ENCODE results near the gene SPATA31C2. TPM values are rescaled to one million over a fixed set of nuclear protein-coding genes. Genes with fewer than 3 reads are reported as not detected.

The SPATA31C2 gene
- total RNA-seq: not detected in 2 replicates

DNA sequence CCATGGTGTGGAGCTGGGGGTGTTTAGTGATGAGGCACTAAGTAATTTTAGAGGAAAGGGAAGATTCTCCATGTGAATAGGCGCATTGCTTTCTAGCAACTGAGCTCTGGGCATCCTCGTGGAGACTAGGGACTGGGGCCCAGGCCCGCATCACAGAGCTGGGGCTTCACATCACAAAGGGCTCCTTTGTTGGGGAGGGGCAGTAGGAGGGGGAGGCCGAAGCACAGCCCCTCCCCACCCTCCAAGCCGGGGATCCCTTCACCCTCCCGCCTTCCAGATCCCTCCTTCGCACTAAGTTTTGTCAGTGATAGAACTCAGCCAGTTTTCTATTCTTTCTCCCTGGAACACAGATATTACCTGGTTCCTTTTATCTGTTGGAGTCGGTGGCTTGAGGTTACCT, at the start of gene SPATA31C2:
SPATA31C2 (minus strand) TSS at position 101 of the 400 bp plus-strand sequence; CDS start at position 72, 29 bp downstream.

Other genes starting within 250 kb of the SPATA31C2 start
- not detected in 2 replicates for gene SPATA31C1, start 220.5 kb downstream of the SPATA31C2 start, total RNA-seq
- gene CDK20, start 163.9 kb downstream of the SPATA31C2 start, total RNA-seq: 0.22 and 0.52 TPM in 2 replicates
- gene SPIN1, start 250.0 kb upstream of the SPATA31C2 start, total RNA-seq: 75.3 and 83.5 TPM in 2 replicates

Measured in dermis lymphatic vessel endothelial cell (primary cell).